Neural progenitor cell (in vitro differentiated cells): Measurements from ENCODE around the gene CYP4F12.

Experiments
- CTCF ChIP-seq: fragments of 200-600 bp; sonication (generic); IDR thresholded peaks from 2 replicates; pipeline ENCODE4 v1.5.1; 2017; ENCODE audit warnings: antibody characterized with exemption, mild to moderate bottlenecking
- EZH2 ChIP-seq: fragments of 200-600 bp; sonication (generic); IDR thresholded peaks from 2 replicates; pipeline ENCODE4 v1.6.1; 2017; ENCODE audit warnings: antibody characterized with exemption, mild to moderate bottlenecking, moderate library complexity
- EZH2phosphoT487 ChIP-seq: fragments of 200-600 bp; sonication (generic); IDR thresholded peaks from 2 replicates; pipeline ENCODE4 v1.6.1; 2017; ENCODE audit warnings: antibody characterized with exemption

- TF ChIP-seq CTCF (no peak), EZH2 (no peak), EZH2phosphoT487 (no peak)
These were observed 6.7 kb upstream of the CYP4F12 start for GRCh38 chr19:15666186-15666585.
